ENCODE results near the gene SH3TC1.
A peak's percentile ranks its signal among the peaks of the same experiment; 100 is the strongest.

Gene SH3TC1

GRCh38 chr4:8233672-8234484 lies 34.8 kb downstream of the SH3TC1 start:
- no peak for DNase-seq

DNA sequence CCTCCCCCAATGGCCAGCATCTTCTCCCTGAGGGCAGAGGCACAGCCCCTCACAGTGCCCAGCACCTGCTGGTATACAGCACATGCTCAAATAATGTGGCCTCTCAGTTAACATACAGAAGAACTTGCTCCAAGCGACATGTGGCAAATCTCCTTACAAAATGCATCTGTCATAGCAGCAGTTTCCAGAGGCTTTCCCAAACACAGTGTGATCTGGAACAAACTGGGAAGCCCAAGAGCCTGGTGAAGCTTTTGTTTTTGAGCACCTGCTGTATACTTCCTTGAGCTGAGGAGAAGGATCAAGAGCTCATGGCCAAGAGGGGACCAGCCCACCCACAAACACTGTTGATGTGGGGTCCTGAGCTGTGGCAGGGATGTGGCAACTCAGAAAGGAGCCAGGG lies 35.6 kb downstream of the SH3TC1 start:
- DNase-seq, result no peak

DNA sequence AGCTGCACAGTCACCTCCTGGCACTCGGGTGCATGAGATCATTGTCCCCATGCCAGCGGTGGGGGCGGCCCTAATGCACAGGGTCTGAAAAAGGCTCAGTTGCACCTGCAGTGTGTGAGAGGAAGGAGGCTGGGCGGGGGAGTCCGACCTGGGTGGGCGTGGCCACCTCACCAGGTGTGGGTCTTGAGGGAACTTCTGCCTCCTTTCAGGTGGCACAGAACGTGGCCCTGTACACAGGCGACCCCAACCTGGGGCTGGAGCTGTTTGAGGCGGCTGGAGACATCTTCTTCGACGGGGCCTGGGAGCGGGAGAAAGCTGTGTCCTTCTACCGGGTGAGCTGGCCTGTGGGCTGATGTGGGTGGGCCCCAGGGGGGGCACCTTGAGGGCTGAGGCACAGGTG lies 36.1 kb downstream of the SH3TC1 start:
- no peak for DNase-seq

DNA sequence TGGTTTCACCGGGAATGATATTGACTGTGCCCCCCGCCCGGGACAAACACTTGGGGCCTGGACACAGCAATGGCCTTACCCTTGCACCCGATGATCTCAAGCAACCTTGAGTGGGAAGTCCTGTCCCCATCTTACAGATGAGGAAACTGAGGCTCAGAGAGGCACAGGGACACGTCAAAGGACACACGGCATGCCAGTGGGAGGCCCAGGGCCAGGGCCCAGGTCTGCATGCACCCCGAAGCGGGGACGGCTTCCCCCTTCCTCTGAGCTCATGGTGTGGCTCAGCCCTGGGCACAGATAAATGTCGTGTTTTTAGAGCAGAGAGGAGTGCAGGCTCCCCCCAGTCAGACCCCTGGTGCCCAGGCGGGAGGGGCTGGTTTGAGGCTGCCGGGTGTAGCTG lies 36.6 kb downstream of the SH3TC1 start:
- no peak for DNase-seq

GRCh38 chr4:8236106-8236919 lies 37.2 kb downstream of the SH3TC1 start:
- no peak for DNase-seq

DNA sequence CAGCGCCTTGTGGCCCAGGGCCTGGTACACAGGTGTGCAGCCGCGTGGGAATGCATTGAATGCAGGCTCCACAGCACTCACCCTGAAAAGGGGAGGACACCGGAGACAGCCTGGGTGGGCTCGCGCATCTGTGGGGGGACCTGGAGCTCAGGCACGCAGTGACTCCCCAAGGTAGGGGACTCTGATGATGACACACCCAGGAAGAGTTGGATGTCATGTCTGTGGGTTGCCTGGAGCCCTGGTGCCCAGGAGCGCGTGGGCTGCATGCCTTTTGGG lies 37.8 kb downstream of the SH3TC1 start:
- DNase-seq, result no peak

DNA sequence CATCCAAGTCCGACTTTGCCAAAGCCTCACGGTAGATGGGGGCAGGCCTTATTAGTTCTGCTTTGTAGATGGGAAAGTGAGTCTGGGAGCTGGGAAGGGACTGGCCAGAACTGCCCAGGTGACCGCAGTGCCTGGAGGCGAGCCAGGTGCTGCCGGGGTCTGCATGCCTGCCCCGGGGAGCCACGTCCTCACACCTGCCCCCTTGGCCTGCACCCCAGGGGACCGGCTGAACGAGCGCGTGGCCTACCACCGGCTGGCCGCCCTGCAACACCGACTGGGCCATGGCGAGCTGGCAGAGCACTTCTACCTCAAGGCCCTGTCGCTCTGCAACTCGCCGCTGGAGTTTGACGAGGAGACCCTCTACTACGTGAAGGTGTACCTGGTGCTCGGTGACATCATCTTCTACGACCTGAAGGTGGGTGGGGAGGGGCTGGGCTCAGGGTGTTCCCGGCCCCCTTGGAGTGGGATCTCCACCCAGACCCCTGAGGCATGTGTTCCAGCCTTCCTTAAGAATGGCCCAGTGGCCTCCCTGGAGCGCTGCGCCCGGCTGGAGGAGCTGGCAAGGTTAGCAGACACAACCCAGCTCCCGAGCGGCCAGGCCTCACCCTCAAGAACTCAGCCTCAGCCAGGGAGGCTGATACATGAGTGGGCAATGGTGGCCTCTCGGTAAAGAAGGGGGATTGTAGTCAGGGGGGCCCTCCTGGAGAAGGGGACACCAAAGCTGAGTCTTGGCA lies 38.3 kb downstream of the SH3TC1 start:
- no peak for DNase-seq

- no peak for DNase-seq
These were observed 39.0 kb downstream of the SH3TC1 start for GRCh38 chr4:8238036-8238511.

DNA sequence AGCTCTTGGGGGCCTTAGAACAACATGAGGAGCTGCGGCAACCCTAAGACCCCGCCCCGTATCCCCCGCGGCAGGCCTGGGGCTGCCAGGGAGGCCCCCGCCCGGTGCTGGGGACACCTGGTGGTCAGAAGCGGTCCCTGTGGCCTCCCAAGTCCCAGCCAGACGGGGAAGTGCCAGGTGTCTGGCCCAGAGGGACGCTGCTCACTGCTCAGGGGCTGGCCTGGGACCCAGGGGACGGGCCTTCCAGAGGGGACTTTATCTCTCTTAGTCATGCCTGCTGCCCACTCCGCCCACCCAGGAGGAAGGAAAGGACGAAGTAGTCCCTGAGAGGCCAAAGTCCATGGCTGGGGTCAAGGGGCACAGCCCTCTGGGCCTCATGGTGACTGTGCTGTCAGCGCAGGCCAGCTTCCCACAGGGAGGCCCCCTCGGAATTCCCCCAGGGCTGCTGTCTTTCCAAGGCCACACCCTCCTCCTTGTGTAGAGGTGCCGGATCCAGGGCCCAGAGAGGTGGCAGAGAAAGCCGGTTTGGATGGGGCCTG lies 39.5 kb downstream of the SH3TC1 start:
- no peak for DNase-seq

GRCh38 chr4:8239226-8239625 lies 40.1 kb downstream of the SH3TC1 start:
- DNase-seq, result no peak

DNA sequence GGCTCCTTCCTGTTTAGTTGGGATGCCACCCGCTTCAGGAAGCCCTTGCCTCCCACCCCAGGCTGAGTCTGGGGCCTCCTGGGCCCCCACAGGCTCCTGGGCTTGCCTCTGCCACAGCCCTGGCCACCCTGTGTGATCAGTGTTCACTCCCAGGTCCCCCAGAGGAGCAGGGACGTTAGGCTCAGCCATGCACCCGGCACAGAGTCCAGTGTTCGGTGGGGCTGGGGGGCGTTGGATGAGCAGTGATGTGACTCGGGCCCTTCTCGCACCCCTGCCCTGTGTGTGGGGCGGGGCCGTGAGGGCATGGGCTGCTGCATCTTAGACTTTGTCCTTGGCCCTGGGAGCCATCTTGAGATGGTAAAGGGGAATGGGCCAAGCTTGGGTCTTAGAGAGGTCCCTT lies 40.6 kb downstream of the SH3TC1 start:
- DNase-seq, result no peak

- no peak for DNase-seq
These were observed 41.3 kb downstream of the SH3TC1 start for GRCh38 chr4:8240211-8241041.

GRCh38 chr4:8241211-8241779 lies 42.2 kb downstream of the SH3TC1 start:
- DNase-seq, result no peak

- DNase-seq, result peak; percentile 66 to 86
These were observed 43.0 kb downstream of the SH3TC1 start for GRCh38 chr4:8241895-8242696.

- DNase-seq, result no peak
These were observed 43.9 kb downstream of the SH3TC1 start for GRCh38 chr4:8242782-8243560.

GRCh38 chr4:8244001-8244757 lies 45.1 kb downstream of the SH3TC1 start:
- DNase-seq, result no peak

GRCh38 chr4:8244931-8245460 lies 45.9 kb downstream of the SH3TC1 start:
- DNase-seq, result no peak

DNA sequence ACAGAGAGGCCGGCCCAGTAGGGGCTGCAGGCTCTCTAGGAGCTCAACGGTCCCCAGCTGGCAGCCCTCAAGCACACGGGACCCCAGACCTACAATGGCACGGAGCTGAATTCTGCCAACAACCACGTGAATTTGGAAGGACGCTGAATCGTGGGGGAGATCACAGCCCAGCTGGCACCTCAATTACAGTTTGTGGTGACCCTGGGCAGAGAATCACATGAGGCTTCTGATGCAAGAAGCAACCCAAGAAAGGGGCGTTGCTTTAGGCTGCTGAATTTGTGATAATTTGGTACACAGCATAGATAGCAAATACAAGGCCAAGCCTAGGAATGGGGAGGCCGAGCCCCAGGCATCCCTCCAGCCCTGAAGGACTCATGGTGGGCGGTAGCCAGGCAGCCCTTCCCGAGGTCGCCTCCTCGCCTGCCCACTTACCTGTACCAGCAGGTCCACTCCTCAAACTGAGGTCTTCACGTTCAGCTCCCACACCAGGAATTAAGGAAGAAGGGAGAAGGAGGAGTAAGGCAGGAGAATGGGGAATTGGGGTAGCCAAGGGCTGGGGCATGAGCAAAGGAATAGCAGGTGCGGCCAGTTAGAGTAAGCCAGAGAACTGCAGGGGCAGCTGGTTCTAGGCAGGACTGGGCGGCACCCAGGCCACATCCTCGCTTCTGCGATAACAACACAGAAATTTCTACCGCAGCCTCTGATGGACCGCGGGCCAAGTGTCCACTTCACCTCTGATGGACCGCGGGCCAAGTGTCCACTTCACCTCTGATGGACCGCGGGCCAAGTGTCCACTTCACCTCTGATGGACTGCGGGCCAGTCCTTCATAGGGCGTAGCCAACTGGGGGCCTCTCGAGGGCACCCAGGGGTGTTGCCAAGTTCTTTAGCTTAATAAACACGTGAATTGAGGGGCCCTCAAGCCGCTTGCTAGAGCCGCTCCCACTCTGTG lies 47.1 kb downstream of the SH3TC1 start:
- DNase-seq, result no peak

Measured in stimulated activated CD4-positive, alpha-beta T cell treated with anti-CD3 and anti-CD28 coated beads, Interleukin-4, amount 100 ng/mL, for 4 hours (primary cell).